ENCODE results near the gene PRKRIP1. TPM values are rescaled to one million over a fixed set of nuclear protein-coding genes. Genes with fewer than 3 reads are reported as not detected.

PRKRIP1 gene
- total RNA-seq, 1 experiment from 2014 or later = 38.8 TPM

DNA sequence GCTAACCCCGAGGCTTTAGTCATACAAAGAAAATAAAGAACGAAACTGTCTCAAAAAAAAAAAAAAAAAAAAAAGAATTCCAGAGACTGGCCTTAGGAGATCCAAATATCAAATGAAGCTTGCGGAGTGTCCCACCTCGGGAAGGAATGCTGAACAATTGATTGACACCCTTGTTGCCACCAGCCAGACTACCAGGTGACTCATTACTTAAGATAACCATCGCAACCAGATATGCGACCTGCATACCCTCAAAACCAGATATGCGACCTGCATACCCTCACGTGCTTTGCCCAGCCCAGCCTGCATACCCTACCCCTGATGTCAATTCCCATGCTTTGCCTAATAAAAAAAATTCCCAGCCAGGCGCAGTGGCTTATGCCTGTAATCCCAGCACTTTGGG is 2.7 kb upstream of the PRKRIP1 start:
- Histone ChIP-seq H3K23ac (ENCODE audit: insufficient read length, low read depth, low read length) (no peak overlapping the region), H4K8ac (replicated peaks; ENCODE audit: insufficient read length, low read depth, low read length) (no peak overlapping the region), H3K18ac (ENCODE audit: insufficient read length, low read depth, low read length) (no peak overlapping the region), H3T11ph (ENCODE audit: low read length) (no peak overlapping the region), H2AFZ (ENCODE audit: low read length) (no peak overlapping the region), H3K23me2 (ENCODE audit: insufficient read length, low read depth, low read length, poor library complexity, severe bottlenecking) (peaks cover 9% of the 10 kb centered on the region), H3K4me1 (ENCODE audit: insufficient read depth, low read length) (no peaks in the 10 kb centered on the region), H2BK5ac (ENCODE audit: insufficient read length, low read length) (no peak overlapping the region), H3K9me3 (ENCODE audit: control insufficient read depth, low read depth, low read length) (no peaks in the 10 kb centered on the region), H3K9ac (ENCODE audit: extremely low read depth, insufficient read length, low read length) (no peak overlapping the region), H3K4me2 (ENCODE audit: insufficient read depth, insufficient read length, low read length) (no peak overlapping the region), H3K27ac (ENCODE audit: insufficient read length, low read depth, low read length) (no peak overlapping the region), H4K20me1 (ENCODE audit: control insufficient read depth, insufficient read depth, insufficient read length) (no peaks in the 10 kb centered on the region), H4K5ac (ENCODE audit: insufficient read length, low read depth, low read length) (no peak overlapping the region), H3K79me1 (ENCODE audit: insufficient read depth, low read depth, low read length, poor library complexity, severe bottlenecking) (peaks cover 3% of the 10 kb centered on the region), H4K91ac (ENCODE audit: insufficient read length, low read depth, low read length) (no peak overlapping the region), H2BK12ac (ENCODE audit: insufficient read length, low read depth, low read length) (no peak overlapping the region), H2BK20ac (ENCODE audit: low read depth, low read length, poor library complexity, severe bottlenecking) (no peak overlapping the region), H3K27me3 (ENCODE audit: insufficient read depth, low read length) (no peaks in the 10 kb centered on the region), H3K4ac (ENCODE audit: low read depth, low read length) (no peak overlapping the region), H2BK15ac (ENCODE audit: low read depth, low read length) (no peak overlapping the region), H2BK120ac (ENCODE audit: low read depth, low read length, poor library complexity, severe bottlenecking) (no peak overlapping the region), H2AK5ac (ENCODE audit: insufficient read length, low read length) (no peak overlapping the region), H3K56ac (ENCODE audit: insufficient read length, low read depth, low read length) (no peak overlapping the region), H3K79me2 (ENCODE audit: insufficient read depth, low read length) (peaks cover 1% of the 10 kb centered on the region; the same call in 1 of the 2 replicates), H3K14ac (ENCODE audit: insufficient read depth, low read length) (no peak overlapping the region)
- WGBS (ENCODE audit: extremely low coverage, insufficient read length, low lambda C conversion rate) = no CpG with 5 or more reads among the region's 9 CpGs
- H3K27ac Mint-ChIP-seq = no peak overlapping the region
- TF ChIP-seq CTCF (conservative IDR thresholded peaks at IDR 0.05) = no peak
- H3K4me3 Mint-ChIP-seq = no peak overlapping the region
- no peak for DNase-seq
- peaks cover 11 to 12% of the 10 kb centered on the region in 2 experiments for H3K4me1 Mint-ChIP-seq
- no peaks in the 10 kb centered on the region; the same call in 1 of the 2 replicates for H3K27me3 Mint-ChIP-seq (ENCODE audit: low read depth)
- H3K9me3 Mint-ChIP-seq = no peaks in the 10 kb centered on the region; a peak in 1 of 5 replicates
- peaks cover 12 to 33% (median 23%) of the 10 kb centered on the region in 3 experiments; a peak in 6 of 7 replicates for H3K36me3 Mint-ChIP-seq (ENCODE audit: insufficient read depth in 1 of 3, low read depth in 3 of 3)

Measured in H9 (cell line).